Measurements from ENCODE around the gene EVX2.

DNA sequence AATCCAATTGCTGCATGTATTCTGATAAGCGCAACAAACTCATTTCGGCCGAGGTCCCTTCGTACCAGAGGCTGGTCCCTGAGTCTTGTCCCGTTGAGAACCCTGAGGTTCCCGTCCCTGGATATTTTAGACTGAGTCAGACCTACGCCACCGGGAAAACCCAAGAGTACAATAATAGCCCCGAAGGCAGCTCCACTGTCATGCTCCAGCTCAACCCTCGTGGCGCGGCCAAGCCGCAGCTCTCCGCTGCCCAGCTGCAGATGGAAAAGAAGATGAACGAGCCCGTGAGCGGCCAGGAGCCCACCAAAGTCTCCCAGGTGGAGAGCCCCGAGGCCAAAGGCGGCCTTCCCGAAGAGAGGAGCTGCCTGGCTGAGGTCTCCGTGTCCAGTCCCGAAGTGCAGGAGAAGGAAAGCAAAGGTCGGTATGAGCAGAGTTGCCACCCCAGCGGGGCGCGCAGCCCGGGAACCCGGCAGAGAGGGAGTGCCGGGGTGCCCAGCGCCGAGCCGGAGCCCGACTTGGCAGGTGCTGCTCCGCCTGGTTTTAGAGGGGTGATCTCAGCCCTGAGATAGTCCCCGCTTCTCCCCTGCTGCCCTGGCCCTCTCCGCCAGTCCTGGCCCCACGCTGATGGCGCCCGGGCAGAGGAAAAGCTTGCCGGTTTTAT, 33.5 kb upstream of the EVX2 start:
- TF ChIP-seq, protein P1, sequence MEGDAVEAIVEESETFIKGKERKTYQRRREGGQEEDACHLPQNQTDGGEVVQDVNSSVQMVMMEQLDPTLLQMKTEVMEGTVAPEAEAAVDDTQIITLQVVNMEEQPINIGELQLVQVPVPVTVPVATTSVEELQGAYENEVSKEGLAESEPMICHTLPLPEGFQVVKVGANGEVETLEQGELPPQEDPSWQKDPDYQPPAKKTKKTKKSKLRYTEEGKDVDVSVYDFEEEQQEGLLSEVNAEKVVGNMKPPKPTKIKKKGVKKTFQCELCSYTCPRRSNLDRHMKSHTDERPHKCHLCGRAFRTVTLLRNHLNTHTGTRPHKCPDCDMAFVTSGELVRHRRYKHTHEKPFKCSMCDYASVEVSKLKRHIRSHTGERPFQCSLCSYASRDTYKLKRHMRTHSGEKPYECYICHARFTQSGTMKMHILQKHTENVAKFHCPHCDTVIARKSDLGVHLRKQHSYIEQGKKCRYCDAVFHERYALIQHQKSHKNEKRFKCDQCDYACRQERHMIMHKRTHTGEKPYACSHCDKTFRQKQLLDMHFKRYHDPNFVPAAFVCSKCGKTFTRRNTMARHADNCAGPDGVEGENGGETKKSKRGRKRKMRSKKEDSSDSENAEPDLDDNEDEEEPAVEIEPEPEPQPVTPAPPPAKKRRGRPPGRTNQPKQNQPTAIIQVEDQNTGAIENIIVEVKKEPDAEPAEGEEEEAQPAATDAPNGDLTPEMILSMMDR (IDR thresholded peaks at IDR 0.05; ENCODE audit: low read depth, low read length) = no peak
- no peak for TF ChIP-seq POLR2A (IDR thresholded peaks at IDR 0.05; ENCODE audit: extremely low read depth, insufficient read length)
